ENCODE data around the gene ZIC1.

Gene ZIC1

DNA sequence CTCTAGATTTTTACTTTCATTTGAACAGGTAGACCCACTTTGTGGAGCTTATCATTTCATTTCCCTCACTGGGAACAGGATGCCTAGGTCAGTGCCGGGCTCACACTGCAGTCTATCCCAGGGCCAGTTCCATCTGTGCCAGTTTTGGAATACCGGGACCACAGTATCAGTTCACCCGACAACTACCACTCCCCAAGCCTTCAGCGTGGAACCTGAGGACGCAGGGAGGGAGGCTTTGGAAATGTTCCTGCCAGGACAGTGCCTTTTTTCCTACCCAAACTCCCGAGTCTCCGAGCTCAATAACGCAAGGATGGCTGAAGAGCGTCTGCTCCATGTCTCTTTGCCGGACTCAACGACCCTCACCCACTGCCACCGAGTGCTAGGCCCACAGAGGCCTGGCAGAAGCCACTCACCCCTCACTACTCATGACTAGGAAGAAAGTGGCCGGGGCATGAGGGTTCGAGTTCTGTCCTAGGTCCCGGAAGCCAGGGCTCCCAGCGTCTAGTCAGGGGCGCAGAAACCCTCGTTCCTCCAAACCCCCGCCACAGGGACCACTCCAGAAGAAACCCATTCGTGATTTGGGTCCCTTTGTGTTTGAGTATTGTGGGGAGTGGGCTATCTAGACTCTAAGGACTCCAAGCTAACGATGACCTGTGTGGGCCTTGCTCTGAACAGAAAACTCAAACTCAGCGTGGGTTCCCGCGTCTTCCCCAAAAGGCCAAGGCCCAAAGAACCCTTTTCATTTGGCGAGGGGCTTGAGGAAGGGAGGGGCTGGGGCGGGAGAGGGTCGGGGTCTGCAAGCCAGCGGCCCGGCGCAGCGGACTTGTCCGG lies 11.4 kb downstream of the ZIC1 start:
- in situ Hi-C loops (cut with MboI; ENCODE audit: low sequenced_read_pairs): no loop called here

DNA sequence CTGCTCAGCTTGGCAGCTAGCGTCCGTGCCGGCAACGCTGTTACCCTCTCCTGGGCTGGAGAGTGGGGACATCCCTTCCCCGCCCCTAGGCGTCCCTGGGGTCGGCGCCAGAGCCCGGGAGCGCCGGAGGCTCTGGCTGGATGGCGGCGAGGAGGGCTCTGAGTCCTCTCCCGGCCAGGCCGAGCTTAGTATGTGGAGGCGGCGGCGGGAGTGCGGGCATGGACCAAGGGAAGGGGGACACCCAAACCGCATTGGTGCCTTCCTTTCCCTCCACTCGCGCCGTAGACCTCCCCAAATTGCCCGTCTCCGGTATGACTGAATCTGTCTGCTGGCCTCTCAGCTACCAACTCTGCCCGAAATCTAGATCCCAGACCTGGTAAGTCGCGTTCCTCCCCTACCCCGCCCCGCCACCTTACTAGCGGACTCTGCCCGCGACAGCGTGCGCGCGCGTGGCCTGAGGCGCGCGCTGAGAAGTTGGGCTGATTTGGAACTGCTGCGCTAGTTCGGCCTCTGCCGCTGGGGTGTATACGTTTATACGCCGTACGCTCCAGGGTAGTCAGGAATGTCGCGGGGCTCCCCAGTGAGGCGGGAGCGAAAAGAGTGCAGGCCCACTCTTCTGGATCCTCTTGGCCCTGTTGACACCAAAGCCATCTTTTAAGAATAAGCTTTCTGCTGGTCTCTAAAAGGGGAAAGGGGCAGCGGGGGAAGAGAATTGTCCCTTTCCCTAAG lies 12.2 kb downstream of the ZIC1 start:
- in situ Hi-C loops (cut with MboI; ENCODE audit: low sequenced_read_pairs): no loop called here

DNA sequence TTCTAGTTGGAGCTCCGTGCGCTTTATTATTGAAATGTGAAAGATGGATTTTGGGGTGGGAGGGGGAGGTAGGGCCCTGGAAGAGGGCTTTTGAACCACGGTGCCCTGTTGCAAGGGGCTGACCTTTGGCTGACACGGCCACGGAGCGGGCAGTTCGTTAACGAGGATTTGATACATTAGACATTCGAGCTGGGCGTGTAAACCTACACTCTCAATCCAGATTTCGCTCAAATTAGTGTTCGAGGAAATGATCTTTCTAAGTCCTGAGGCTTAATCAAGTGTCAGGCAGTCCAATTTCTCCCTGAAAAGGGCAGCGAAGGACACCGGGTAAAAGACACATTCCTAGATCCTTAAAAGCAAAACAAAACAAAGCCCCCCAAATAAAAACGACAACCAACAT lies 13.0 kb downstream of the ZIC1 start:
- in situ Hi-C loops (cut with MboI; ENCODE audit: low sequenced_read_pairs): no loop called here

GRCh38 chr3:147422601-147423536 lies 13.7 kb downstream of the ZIC1 start:
- in situ Hi-C loops (cut with MboI; ENCODE audit: low sequenced_read_pairs): no loop called here

DNA sequence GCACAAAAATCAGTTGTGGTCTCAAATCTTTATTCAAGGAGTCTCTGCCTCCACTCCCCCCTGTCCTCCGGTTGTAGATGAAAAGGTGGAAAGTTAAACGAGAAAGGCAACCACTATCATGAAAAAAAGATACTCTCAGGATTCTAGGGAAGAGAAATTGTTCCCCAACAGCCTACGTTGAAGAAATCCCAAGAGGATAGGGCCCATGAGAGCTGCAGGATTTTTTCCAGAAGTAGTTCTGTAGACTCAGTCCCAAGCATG lies 14.3 kb downstream of the ZIC1 start:
- in situ Hi-C loops (cut with MboI; ENCODE audit: low sequenced_read_pairs): no loop called here

DNA sequence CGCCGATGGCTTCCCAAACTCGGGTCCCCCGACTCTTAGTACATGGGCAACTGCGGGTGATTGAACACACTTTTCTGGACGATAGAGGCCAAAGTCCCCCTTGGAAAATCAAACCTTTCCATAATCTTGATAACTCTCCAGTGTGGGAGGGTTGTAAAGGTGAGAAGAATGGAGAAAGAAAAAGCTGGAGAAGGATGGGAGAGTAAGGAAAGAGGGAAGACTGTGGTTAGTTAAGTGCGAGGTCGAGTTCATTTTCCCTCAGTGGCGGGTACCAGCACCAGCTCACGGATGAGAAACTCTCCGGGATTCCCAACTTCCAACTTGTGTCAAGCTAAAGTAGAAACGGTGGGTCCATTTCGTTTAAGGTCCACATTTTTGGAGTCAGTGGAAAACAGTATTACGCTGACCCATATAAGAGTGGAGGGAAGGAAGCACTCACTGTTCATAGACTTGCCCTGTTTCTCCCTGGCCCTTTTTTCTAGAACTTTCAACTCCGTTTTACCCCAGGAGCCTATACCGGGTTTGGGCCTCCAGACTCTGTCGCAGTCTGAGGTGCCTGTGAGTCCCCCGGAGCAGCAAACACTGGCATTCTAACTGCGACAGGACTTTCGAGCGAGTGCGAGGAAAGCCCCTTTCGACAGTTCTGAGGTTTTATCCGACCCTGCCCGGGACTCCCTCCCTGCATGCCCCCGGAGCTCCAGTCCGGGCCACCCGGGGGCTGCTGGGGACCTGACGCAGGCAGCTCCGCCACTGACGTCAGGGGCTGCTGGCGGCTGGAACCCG lies 14.8 kb downstream of the ZIC1 start:
- in situ Hi-C loops (cut with MboI; ENCODE audit: low sequenced_read_pairs): no loop called here

DNA sequence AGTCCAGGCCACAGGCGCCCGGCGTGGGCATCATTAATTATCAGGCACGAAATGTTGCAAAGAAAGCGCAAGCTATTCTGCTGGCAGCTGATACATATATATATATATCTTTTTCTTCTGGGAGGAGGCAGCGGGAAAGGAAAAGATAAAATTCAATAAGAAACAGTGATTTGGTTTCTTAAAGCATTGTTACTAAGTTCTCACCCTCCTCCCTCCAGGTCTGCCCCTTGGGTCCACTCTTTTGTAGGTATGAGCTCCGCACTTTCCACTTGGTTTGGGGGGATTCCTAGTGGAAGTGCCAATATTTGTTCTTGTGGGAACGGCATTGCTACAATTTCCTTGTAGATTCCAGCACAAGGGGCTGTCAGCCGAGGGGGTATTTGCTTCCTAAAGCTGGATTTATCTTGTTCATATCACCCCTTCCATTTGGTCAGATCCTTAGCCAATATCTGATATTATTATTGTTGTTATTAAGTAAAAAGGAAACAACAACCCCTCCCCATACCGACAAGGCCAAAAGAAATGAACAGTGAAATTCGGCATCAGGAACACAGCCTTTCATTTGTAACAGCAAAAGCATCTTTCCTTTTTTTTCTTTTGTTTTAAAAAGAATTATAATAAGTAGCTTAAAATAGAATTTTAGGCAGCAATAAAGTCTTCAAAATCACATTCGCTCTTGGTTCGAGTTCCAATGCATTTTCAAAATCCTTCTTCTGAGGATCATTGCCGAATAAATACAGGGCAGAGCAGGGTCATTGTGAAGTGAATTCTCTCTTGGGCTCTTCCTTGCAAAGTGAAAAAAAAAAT lies 15.6 kb downstream of the ZIC1 start:
- in situ Hi-C loops (cut with MboI; ENCODE audit: low sequenced_read_pairs): no loop called here

DNA sequence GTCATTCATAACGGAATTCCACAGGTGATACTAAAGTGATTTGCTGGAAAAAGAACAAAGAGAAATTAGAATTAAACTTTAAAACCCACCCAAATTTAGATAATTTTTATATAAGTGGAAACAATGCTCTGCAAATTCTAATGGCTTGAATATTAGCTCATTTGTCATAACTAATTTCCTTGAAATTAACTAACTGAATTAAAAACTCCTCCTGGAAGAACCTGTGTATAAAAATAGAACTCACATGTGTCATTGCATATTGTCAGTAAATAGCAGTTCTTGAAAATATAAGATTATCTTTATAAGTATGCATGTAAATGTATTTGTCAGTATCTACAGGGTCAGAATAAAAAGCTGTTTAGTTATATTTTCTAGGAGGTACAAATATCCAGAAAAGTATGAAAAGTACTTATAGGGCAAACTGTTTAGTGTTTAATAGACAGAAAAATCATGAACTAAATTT lies 16.3 kb downstream of the ZIC1 start:
- in situ Hi-C loops (cut with MboI; ENCODE audit: low sequenced_read_pairs): no loop called here

GRCh38 chr3:147426931-147427330 lies 17.8 kb downstream of the ZIC1 start:
- in situ Hi-C loops (cut with MboI; ENCODE audit: low sequenced_read_pairs): no loop called here

DNA sequence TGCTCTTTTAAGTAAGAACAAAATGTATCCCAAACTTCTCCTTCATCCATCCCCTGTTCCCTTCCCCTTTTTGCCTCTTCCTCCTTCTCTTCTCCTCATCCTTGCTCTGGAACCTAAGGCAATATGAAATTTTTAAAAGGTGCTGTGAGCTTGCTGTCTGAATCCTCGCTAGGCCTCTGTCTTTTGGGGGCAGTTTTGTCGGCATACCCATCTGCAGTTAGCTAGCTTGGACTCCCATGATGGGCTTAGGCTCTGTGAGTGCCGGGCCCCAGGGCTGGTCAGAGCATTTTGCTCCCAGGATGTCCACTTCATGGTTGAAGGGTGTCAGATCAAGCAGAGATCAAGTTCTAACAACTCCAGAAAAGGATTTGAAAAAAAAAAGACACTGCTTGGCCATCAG lies 18.6 kb downstream of the ZIC1 start:
- in situ Hi-C loops (cut with MboI; ENCODE audit: low sequenced_read_pairs): no loop called here

DNA sequence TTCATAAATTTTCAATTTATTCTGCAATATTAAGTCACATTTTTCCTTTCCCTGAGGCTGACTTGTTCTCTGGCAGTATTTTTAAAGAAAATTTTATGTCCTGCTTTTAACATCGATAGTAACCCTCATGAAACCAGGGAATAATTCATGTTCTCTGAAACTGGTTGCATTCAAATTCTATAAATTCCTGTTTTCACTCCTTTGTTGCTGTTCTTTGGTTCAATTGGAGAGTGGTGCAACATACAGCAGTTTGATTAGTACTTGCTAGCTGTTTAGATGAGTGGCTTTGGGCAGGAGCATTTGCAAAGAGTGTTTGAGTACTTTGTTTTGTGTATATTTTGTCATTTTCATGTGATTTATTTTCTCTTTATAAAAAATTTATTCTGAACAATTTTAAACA lies 19.2 kb downstream of the ZIC1 start:
- in situ Hi-C loops (cut with MboI; ENCODE audit: low sequenced_read_pairs): no loop called here

DNA sequence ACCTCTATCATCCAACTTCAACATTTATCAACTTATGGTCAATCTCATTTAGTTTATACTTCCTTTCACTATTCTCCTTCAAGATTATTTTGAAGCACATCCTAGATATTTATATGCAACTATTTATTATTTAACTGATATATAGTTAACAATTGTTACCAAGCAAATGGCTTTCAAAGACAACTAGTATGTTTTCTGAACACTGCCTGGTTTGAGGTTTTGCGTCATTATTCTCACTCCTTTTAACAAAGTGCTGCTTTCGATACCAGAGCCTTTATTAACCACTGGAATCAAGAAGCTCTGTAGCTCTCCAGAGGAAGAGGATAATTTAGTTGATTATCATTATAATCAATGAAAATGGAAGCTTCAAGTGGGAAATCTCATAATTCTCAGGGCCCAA lies 19.6 kb downstream of the ZIC1 start:
- in situ Hi-C loops (cut with MboI; ENCODE audit: low sequenced_read_pairs): no loop called here

DNA sequence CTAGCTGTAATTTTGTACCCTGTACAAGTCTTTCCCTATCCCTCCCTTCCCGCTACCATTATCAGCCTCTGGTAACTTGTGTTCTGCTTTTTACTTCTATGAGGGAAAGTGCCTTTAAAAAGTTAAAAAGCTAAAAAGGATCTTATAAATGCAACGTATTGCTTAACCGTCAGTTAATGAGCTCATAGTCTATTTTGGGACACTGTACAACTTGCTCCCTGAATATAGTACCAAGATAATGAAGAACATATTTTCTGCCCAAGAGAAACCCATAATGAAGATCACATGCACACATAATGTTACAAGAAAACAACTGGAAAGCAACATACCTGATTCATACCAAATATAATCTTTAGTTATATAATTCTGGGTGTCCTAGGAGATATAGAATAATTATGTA lies 22.6 kb downstream of the ZIC1 start:
- in situ Hi-C loops (cut with MboI; ENCODE audit: low sequenced_read_pairs): no loop called here

DNA sequence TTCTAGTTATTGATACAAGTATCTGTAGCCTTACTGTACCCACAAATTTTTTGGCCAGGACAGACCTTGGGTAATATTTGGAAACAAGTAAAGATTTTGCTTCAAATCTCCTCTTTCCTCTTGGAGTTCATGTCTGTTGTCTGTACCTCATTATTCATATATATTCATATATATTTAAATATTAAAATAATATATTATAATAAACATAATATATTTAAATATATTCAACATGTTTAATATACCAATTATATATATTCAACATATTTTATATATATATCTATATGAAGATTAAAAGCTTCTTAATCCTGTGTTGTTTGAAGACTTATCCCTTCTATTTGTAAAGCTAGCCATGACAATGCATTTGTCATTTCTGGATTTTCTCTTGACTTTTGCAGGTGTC lies 38.1 kb downstream of the ZIC1 start:
- in situ Hi-C loops (cut with MboI; ENCODE audit: low sequenced_read_pairs): no loop called here

DNA sequence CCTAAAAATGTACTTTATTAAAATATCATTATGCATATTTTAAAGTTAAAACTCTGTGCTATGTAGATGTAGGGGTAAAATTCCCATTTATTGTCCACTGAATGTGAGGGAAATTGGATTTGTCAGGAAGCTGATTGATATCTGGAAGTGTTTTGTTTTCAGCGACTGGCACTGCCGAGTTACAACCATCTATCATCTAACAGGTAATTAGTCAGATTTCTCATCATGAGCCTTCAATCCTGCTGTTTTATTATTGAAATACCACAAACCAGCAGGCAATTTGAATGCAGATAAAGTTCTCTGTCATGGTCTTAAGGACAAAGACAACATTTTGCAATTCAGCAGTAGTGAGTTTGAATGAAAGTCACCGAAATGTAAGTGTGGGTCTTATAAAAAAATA lies 40.5 kb downstream of the ZIC1 start:
- in situ Hi-C loops (cut with MboI; ENCODE audit: low sequenced_read_pairs): no loop called here

- in situ Hi-C loops (cut with MboI; ENCODE audit: low sequenced_read_pairs): no loop called here
These were observed 50.0 kb downstream of the ZIC1 start for GRCh38 chr3:147458995-147459704.

- in situ Hi-C loops (cut with MboI; ENCODE audit: low sequenced_read_pairs): no loop called here
These were observed 53.7 kb downstream of the ZIC1 start for GRCh38 chr3:147462856-147463255.
